Panc1 (cell line): ENCODE measurements around the gene DEFB114. TPM values are rescaled to one million over a fixed set of nuclear protein-coding genes. Genes with fewer than 3 reads are reported as not detected.

ENCODE experiments used
- ATAC-seq: fragments of 200-7000 bp; cut with Tn5 transposase; 2 replicates; pipeline ENCODE4 v1.9.1; 2020; ENCODE audit warnings: mild to moderate bottlenecking, moderate library complexity
- BruUV-seq: library from RNA; stranded (reverse); fragments of 400-500 nt; replicated peaks from 2 replicates; lab custom pipeline; 2021; lab: Mats Ljungman, UMichigan
- CTCF ChIA-PET: fragments of 300-600 bp; sonication (Branson Sonifier 250); formaldehyde crosslinking; loops from one replicate; lab custom pipeline; 2022; ENCODE audit warnings: antibody characterized with exemption; lab: Charles Lee
- POLR2A ChIA-PET: fragments of 300-600 bp; sonication (Branson Sonifier 250); formaldehyde crosslinking; loops from one replicate; lab custom pipeline; 2022; ENCODE audit warnings: antibody characterized with exemption; lab: Charles Lee
- DNase-seq: peaks from one replicate; pipeline ENCODE4 v3.0.0-alpha.2; 2010; ENCODE audit warnings: low read depth, low spot score
- H3K27ac ChIP-seq: 2 replicates; pipeline ENCODE4 v1.5.1; 2011; ENCODE audit warnings: mild to moderate bottlenecking, low read length, inconsistent platforms
- H3K27me3 ChIP-seq: fragments of 200-500 bp; sonication (Bioruptor generic); 2 replicates; pipeline ENCODE4 v1.6.0; 2014; ENCODE audit warnings: low read length, inconsistent platforms; ENCODE audit not compliant: control insufficient read depth, insufficient read depth
- H3K36me3 ChIP-seq: fragments of 200-500 bp; sonication (Bioruptor generic); 2 replicates; pipeline ENCODE4 v1.5.1; 2014; ENCODE audit warnings: inconsistent platforms, mild to moderate bottlenecking, low read length, moderate library complexity; ENCODE audit not compliant: control insufficient read depth, insufficient read depth
- H3K4me1 ChIP-seq: 2 replicates; pipeline ENCODE4 v1.5.1; 2011; ENCODE audit warnings: inconsistent platforms, mild to moderate bottlenecking, low read length, moderate library complexity; ENCODE audit not compliant: control insufficient read depth, insufficient read depth
- H3K4me3 ChIP-seq, 2 experiments: 2 replicates each; pipeline ENCODE4 v1.5.1; 2011 to 2012; ENCODE audit warnings: low read depth in 2 of 2, low read length in 2 of 2, mild to moderate bottlenecking in 2 of 2, inconsistent platforms in 1 of 2, moderate library complexity in 1 of 2
- H3K9me3 ChIP-seq: fragments of 200-500 bp; sonication (Bioruptor generic); 2 replicates; pipeline ENCODE4 v1.5.1; 2014; ENCODE audit warnings: low read depth, mild to moderate bottlenecking, inconsistent platforms, low read length, moderate library complexity; ENCODE audit not compliant: control insufficient read depth, insufficient read depth
- POLR2AphosphoS5 ChIP-seq: IDR thresholded peaks from 2 replicates; pipeline ENCODE4 v1.6.1; 2012; ENCODE audit warnings: mild to moderate bottlenecking, low read depth, low read length, moderate library complexity
- REST ChIP-seq, 2 experiments: IDR thresholded peaks; 2 replicates each; pipeline ENCODE4 v1.6.1; 2011 to 2012; ENCODE audit warnings: low read depth in 2 of 2, control low read depth in 1 of 2, low read length in 1 of 2, mild to moderate bottlenecking in 1 of 2, moderate library complexity in 1 of 2; ENCODE audit not compliant: insufficient read depth in 1 of 2
- SIN3A ChIP-seq: IDR thresholded peaks from 2 replicates; pipeline ENCODE4 v1.6.1; 2012; ENCODE audit warnings: low read depth, mild to moderate bottlenecking, low read length, moderate library complexity, borderline replicate concordance; ENCODE audit not compliant: insufficient read depth
- TCF7L2 ChIP-seq: IDR thresholded peaks from 2 replicates; pipeline ENCODE4 v1.6.1; 2011; ENCODE audit warnings: mild to moderate bottlenecking, low read depth, low read length, inconsistent platforms
- in situ Hi-C: cut with HindIII; loops from 2 replicates; pipeline ENCODE4 v1.10.0; 2016; ENCODE audit warnings: low sequenced_read_pairs, low pct_unique_long_range_greater_than_20kb
- intact Hi-C: fragments of 100-400 bp; cut with micrococcal nuclease; formaldehyde crosslinking; loops from one replicate; pipeline ENCODE4 v1.10.0; 2022; ENCODE audit not compliant: unreplicated experiment
- total RNA-seq: library from RNA; stranded (reverse); gene quantifications from one replicate; pipeline ENCODE4 v1.2.1, GENCODE V29; 2021; ENCODE audit not compliant: unreplicated experiment
- TF ChIP-seq, protein P1 (sequence below): fragments of 450-650 bp; IDR thresholded peaks from 2 replicates; pipeline ENCODE4 v1.5.1; 2017; ENCODE audit warnings: mild to moderate bottlenecking

The DEFB114 gene
- total RNA-seq, 1 experiment from 2014 or later, result not detected

DNA sequence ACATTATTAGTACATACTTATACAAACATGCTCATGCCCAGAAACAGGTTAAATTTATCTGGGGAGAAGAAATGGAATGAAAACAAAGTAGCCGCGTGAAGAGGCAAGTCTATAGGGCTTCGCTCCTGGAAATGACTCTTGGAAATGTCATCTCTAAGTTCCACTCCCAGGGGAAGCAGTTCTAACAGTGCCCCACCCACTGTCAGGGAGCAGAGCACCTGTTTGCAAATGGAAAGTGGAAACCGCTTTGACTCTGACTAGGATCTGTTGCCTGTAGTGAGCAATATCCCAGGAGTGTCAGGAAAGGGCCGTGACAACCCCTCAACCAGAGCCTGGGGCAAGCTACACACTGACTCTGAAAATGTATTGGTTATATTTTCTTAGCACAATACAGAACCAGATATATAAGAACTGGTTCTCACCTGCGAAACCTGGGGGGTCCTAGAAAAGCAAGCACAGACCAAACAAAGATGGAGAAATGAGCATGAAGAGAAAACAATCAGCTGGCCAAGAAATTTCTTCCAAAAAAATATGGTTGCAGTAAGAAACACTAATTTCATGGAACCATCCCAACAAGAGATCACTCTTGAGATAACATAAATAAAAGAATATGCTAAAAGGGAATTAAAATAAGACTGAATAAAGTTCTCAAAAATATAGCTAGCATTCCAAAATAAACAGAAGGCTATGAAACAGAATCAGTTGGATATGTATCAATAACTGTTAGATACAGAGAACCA is 50.2 kb downstream of the DEFB114 start:
- BruUV-seq, result no TSS peak
- intact Hi-C loops, result no loop called here
- ATAC-seq, result no peak

DNA sequence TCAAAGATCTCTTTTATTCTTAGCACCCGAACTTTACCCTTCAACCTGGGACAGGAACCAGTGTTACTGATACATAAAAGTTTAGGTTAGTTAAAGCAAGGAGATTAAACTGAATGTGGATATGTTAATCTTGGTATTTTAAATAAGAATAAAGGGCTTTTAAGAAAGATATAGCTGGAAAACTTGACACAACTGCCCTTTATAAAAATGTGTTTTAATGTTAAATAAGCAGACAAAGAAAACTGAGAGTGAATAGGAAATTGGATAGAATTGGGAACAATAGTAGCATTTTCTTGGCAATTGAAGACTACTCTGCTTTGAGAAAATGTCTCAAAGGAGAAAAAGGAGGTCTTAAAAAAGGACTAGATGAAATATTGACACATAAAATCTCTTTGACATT is 51.8 kb downstream of the DEFB114 start:
- intact Hi-C loops, result no loop called here
- DNase-seq, result no peak
- H3K9me3 ChIP-seq, result no peaks in the 10 kb centered on the region
- ATAC-seq, result no peak
- no TSS peak for BruUV-seq
- no peak overlapping the region for H3K27ac ChIP-seq
- ChIA-PET CTCF (no interaction called here), POLR2A (no interaction called here)
- in situ Hi-C loops, result no loop called here
- H3K4me1 ChIP-seq, result no peaks in the 10 kb centered on the region
- H3K36me3 ChIP-seq, result no peaks in the 10 kb centered on the region
- TF ChIP-seq TCF7L2 (no peak), POLR2AphosphoS5 (no peak), SIN3A (no peak), REST (IDR thresholded peaks at IDR 0.05; ENCODE audit: insufficient read depth in 1 of 2, low read depth in 2 of 2, low read length in 1 of 2) (no peak)
- TF ChIP-seq, protein P1, sequence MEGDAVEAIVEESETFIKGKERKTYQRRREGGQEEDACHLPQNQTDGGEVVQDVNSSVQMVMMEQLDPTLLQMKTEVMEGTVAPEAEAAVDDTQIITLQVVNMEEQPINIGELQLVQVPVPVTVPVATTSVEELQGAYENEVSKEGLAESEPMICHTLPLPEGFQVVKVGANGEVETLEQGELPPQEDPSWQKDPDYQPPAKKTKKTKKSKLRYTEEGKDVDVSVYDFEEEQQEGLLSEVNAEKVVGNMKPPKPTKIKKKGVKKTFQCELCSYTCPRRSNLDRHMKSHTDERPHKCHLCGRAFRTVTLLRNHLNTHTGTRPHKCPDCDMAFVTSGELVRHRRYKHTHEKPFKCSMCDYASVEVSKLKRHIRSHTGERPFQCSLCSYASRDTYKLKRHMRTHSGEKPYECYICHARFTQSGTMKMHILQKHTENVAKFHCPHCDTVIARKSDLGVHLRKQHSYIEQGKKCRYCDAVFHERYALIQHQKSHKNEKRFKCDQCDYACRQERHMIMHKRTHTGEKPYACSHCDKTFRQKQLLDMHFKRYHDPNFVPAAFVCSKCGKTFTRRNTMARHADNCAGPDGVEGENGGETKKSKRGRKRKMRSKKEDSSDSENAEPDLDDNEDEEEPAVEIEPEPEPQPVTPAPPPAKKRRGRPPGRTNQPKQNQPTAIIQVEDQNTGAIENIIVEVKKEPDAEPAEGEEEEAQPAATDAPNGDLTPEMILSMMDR, result no peak
- no peaks in the 10 kb centered on the region for H3K27me3 ChIP-seq
- H3K4me3 ChIP-seq, result no peak overlapping the region

More for the DNA sequence above, 50.2 kb downstream of the DEFB114 start:
- CTCF ChIA-PET, result no interaction called here
- H3K27ac ChIP-seq, result no peak overlapping the region
- no peaks in the 10 kb centered on the region for H3K9me3 ChIP-seq
- H3K27me3 ChIP-seq, result no peaks in the 10 kb centered on the region
- POLR2A ChIA-PET, result no interaction called here
- in situ Hi-C loops, result no loop called here
- TF ChIP-seq POLR2AphosphoS5 (no peak), TCF7L2 (no peak), REST (IDR thresholded peaks at IDR 0.05; ENCODE audit: insufficient read depth in 1 of 2, low read depth in 2 of 2, low read length in 1 of 2) (no peak), SIN3A (no peak)
- TF ChIP-seq, protein P1, result no peak
- no peak for DNase-seq
- no peaks in the 10 kb centered on the region for H3K36me3 ChIP-seq
- H3K4me3 ChIP-seq, result no peak overlapping the region
- no peaks in the 10 kb centered on the region for H3K4me1 ChIP-seq
